ENCODE results near the gene RNF115. TPM values are rescaled to one million over a fixed set of nuclear protein-coding genes. Genes with fewer than 3 reads are reported as not detected.

RNF115 gene
- polyA plus RNA-seq, 1 donor from 2014 or later, result 22.3 TPM

GRCh38 chr1:145736191-145736590 lies 87.7 kb downstream of the RNF115 start:
- Histone ChIP-seq H4K20me1 (ENCODE audit: insufficient read depth) (no peaks in the 10 kb centered on the region), H3K79me2 (replicated peaks; ENCODE audit: insufficient read depth, low read length) (no peaks in the 10 kb centered on the region), H3K9me2 (ENCODE audit: insufficient read depth, low read length) (no peaks in the 10 kb centered on the region), H2AFZ (ENCODE audit: low read depth, low read length) (no peak overlapping the region), H3K27me3 (ENCODE audit: insufficient read depth, low read depth, low read length) (no peaks in the 10 kb centered on the region), H3K4me3 (ENCODE audit: low read length) (no peak overlapping the region), H3K27ac (ENCODE audit: low read length) (no peak overlapping the region), H3F3A (ENCODE audit: insufficient read depth, low read length, poor library complexity, severe bottlenecking) (no peaks in the 10 kb centered on the region), H3K4me2 (ENCODE audit: low read length) (no peak overlapping the region), H3K9ac (ENCODE audit: low read length) (no peak overlapping the region), H3K9me3 (ENCODE audit: low read length) (no peaks in the 10 kb centered on the region), H3K36me3 (ENCODE audit: insufficient read depth, low read length) (no peaks in the 10 kb centered on the region)
- TF ChIP-seq TAF1 (IDR thresholded peaks at IDR 0.05; ENCODE audit: low read depth) (no peak), POLR2AphosphoS5 (IDR thresholded peaks at IDR 0.05) (no peak), MXI1 (conservative IDR thresholded peaks at IDR 0.05; ENCODE audit: poor library complexity, severe bottlenecking) (no peak), RAD21 (conservative IDR thresholded peaks at IDR 0.05) (no peak), EP300 (conservative IDR thresholded peaks at IDR 0.05; ENCODE audit: poor library complexity, severe bottlenecking) (no peak), EZH2 (IDR thresholded peaks at IDR 0.05; ENCODE audit: borderline replicate concordance, insufficient read depth, low read length, poor library complexity, severe bottlenecking) (no peak), SMC3 (conservative IDR thresholded peaks at IDR 0.05; ENCODE audit: poor library complexity) (no peak)

GRCh38 chr1:145730900-145731299 lies 93.0 kb downstream of the RNF115 start:
- Histone ChIP-seq H2AFZ (ENCODE audit: low read depth, low read length) (no peak overlapping the region), H3K9me3 (ENCODE audit: low read length) (no peaks in the 10 kb centered on the region), H3F3A (ENCODE audit: insufficient read depth, low read length, poor library complexity, severe bottlenecking) (no peaks in the 10 kb centered on the region), H3K79me2 (replicated peaks; ENCODE audit: insufficient read depth, low read length) (no peaks in the 10 kb centered on the region), H3K27me3 (ENCODE audit: insufficient read depth, low read depth, low read length) (no peaks in the 10 kb centered on the region), H3K27ac (ENCODE audit: low read length) (no peak overlapping the region), H3K4me2 (ENCODE audit: low read length) (no peak overlapping the region), H3K9me2 (ENCODE audit: insufficient read depth, low read length) (no peaks in the 10 kb centered on the region), H3K36me3 (ENCODE audit: insufficient read depth, low read length) (no peaks in the 10 kb centered on the region), H3K9ac (ENCODE audit: low read length) (no peak overlapping the region), H4K20me1 (ENCODE audit: insufficient read depth) (no peaks in the 10 kb centered on the region), H3K4me3 (ENCODE audit: low read length) (no peak overlapping the region)
- TF ChIP-seq SMC3 (conservative IDR thresholded peaks at IDR 0.05; ENCODE audit: poor library complexity), result no peak
- no peak for TF ChIP-seq EP300 (conservative IDR thresholded peaks at IDR 0.05; ENCODE audit: poor library complexity, severe bottlenecking)
- no peak for TF ChIP-seq EZH2 (IDR thresholded peaks at IDR 0.05; ENCODE audit: borderline replicate concordance, insufficient read depth, low read length, poor library complexity, severe bottlenecking)
- TF ChIP-seq CTCF (IDR thresholded peaks at IDR 0.05; ENCODE audit: poor library complexity, severe bottlenecking), result no peak
- no peak for TF ChIP-seq POLR2AphosphoS5 (IDR thresholded peaks at IDR 0.05)
- TF ChIP-seq RAD21 (conservative IDR thresholded peaks at IDR 0.05), result no peak
- TF ChIP-seq REST (IDR thresholded peaks at IDR 0.05; ENCODE audit: borderline replicate concordance), result no peak
- TF ChIP-seq TAF1 (IDR thresholded peaks at IDR 0.05; ENCODE audit: low read depth), result no peak
- TF ChIP-seq MXI1 (conservative IDR thresholded peaks at IDR 0.05; ENCODE audit: poor library complexity, severe bottlenecking), result no peak

Data from neural cell (in vitro differentiated cells).